ENCODE results near the gene OR51L1. TPM values are rescaled to one million over a fixed set of nuclear protein-coding genes. Genes with fewer than 3 reads are reported as not detected.

Gene OR51L1
- total and polyA plus RNA-seq, 9 donors = 0.01 to 0.12 TPM; not detected in 7

DNA sequence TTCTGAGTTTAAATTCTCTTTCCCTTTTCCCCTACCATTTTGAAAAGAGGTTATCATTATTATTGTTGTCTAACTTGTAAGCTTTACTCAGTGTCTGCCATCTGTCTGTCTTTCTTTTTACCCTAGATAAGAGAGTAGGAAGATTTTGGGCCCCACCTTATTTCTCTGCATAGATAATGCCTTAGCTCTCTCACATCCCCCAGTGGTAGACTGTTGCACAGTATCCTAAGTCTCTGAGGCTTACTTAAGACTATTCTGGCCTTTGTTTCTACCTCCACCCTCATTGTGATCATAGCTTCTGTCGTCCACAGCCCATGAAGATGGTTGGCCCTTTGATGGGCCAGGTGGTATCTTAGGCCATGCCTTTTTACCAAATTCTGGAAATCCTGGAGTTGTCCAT, 3.6 kb upstream of the OR51L1 start:
- H3K4me3 ChIP-seq (ENCODE audit: low read length) = no peak overlapping the region
- H3K9me3 ChIP-seq (replicated peaks; ENCODE audit: control insufficient read depth, low read depth, low read length) = no peaks in the 10 kb centered on the region
- no peak overlapping the region for H3K27ac ChIP-seq (ENCODE audit: low read length)
- H3K36me3 ChIP-seq (ENCODE audit: control insufficient read depth, insufficient read depth, low read length) = no peaks in the 10 kb centered on the region
- H3K27me3 ChIP-seq (ENCODE audit: control insufficient read depth, insufficient read depth, low read length) = no peaks in the 10 kb centered on the region
- no peaks in the 10 kb centered on the region for H3K4me1 ChIP-seq (ENCODE audit: control insufficient read depth, insufficient read depth, low read length)
- WGBS (ENCODE audit: insufficient coverage) = no CpG with 5 or more reads among the region's 1 CpG
- peak; percentile 9 for DNase-seq

DNA sequence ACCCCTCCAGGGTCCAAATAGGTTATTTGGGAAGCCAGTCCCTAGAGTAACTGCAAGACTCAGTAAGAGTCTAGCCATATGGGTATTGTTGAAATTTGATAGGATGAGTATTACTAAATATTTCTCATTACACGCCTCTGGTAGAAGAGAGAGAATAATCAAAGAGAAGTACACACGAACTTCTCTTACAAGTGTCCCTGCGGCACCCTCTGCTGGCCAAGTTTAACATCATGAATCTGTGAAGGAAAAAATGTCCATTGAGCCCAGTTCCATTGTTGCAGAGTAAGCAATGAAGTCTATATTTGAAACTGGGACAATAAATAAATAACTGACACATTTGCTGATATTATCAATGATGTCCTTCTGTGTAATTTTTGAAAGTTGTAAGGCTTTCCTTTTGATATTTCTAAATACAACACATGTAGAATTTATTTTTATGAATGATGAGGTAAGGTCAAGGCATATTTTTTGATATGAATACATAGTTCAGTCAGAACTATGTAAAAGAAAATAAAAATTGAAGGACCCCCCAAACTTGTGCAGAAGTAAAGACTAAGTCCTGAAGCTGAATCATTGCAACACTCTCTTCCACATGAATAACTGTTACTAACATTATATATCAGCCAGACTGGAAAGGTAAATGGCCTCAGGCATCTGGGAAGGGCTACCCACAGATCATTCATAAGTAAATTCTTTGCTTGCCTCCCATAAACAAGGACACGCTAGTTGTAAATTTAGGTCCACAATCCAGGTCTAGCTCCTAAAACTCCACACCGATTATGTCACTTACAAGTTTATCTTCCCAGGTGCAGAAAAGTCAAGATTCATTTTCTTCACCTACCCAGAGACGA, 10.0 kb downstream of the OR51L1 start:
- Histone ChIP-seq H3K4me1 (ENCODE audit: control insufficient read depth, insufficient read depth, low read length) (no peaks in the 10 kb centered on the region), H3K9me3 (replicated peaks; ENCODE audit: control insufficient read depth, low read depth, low read length) (no peaks in the 10 kb centered on the region), H3K27me3 (ENCODE audit: control insufficient read depth, insufficient read depth, low read length) (no peaks in the 10 kb centered on the region), H3K36me3 (ENCODE audit: control insufficient read depth, insufficient read depth, low read length) (no peaks in the 10 kb centered on the region), H3K4me3 (ENCODE audit: low read length) (no peak overlapping the region), H3K27ac (ENCODE audit: low read length) (no peak overlapping the region)
- 66% methylated on average over 3 of the region's 6 CpGs for WGBS (ENCODE audit: insufficient coverage)
- peak; percentile 66 for DNase-seq

DNA sequence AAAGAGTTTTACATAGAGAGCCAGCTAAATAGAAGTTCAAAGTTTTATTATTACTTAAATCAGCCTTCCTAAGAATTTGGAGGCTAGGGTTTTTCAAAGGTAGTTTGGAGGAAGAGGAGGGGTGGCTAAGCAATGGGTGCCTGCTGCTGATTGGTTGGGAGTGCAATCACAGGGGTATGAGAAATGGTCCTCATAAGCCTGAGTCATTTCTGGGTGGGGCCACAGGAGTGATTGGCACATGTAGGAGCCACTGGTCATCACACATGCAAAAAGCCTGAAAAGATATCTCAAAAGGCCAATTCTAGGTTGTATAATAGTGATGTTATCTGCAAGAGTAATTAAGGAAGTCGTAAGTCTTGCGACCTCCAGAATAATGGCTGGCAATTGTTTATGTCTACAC, 12.9 kb downstream of the OR51L1 start:
- no peak for DNase-seq
- no peaks in the 10 kb centered on the region for H3K4me1 ChIP-seq (ENCODE audit: control insufficient read depth, insufficient read depth, low read length)
- WGBS (ENCODE audit: insufficient coverage) = no CpG with 5 or more reads among the region's 2 CpGs
- H3K27ac ChIP-seq (ENCODE audit: low read length) = no peak overlapping the region
- no peak overlapping the region for H3K4me3 ChIP-seq (ENCODE audit: low read length)
- no peaks in the 10 kb centered on the region for H3K36me3 ChIP-seq (ENCODE audit: control insufficient read depth, insufficient read depth, low read length)
- H3K9me3 ChIP-seq (replicated peaks; ENCODE audit: control insufficient read depth, low read depth, low read length) = no peaks in the 10 kb centered on the region
- H3K27me3 ChIP-seq (ENCODE audit: control insufficient read depth, insufficient read depth, low read length) = no peaks in the 10 kb centered on the region

DNA sequence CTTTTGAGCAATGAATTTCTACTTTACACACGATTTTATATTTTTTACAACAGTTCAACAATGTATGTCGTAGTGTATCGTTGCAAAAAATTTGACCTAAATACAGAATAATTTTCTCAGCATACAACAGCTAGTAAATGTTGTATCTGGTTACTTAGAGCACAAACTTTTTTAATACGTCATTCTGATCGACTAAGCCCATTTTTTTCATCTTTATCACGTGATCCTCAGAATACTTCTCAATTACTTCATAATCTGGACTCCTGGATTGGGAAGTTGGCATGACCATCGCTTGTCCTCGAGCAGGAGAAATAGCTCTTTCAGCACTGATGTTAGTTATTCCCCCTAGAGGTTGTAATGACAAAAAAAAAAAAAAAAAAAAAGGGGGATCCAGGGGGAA, 16.6 kb downstream of the OR51L1 start:
- no peaks in the 10 kb centered on the region for H3K9me3 ChIP-seq (replicated peaks; ENCODE audit: control insufficient read depth, low read depth, low read length)
- no CpG with 5 or more reads among the region's 8 CpGs for WGBS (ENCODE audit: insufficient coverage)
- no peaks in the 10 kb centered on the region for H3K27me3 ChIP-seq (ENCODE audit: control insufficient read depth, insufficient read depth, low read length)
- no peaks in the 10 kb centered on the region for H3K4me1 ChIP-seq (ENCODE audit: control insufficient read depth, insufficient read depth, low read length)
- H3K27ac ChIP-seq (ENCODE audit: low read length) = no peak overlapping the region
- H3K36me3 ChIP-seq (ENCODE audit: control insufficient read depth, insufficient read depth, low read length) = no peaks in the 10 kb centered on the region
- no peak for DNase-seq
- H3K4me3 ChIP-seq (ENCODE audit: low read length) = no peak overlapping the region

DNA sequence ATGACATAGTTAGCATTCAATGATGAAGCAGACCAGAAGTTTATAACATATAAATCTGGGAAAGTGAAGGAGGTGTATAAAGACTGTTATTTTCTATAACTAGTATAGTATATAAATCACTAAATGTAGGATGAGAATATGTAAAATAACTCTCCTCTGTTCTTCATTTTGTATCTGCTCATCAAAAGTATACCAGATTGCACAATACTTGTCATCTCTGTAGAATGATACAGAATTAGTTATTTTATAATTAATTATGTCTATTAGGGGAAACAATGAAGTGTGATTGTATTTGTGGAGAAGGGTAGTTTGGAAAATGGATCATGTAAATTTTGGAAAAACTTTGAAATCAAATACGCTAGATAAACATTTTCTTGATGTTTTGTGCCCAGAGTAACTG, 18.4 kb downstream of the OR51L1 start:
- no peaks in the 10 kb centered on the region for H3K36me3 ChIP-seq (ENCODE audit: control insufficient read depth, insufficient read depth, low read length)
- H3K27me3 ChIP-seq (ENCODE audit: control insufficient read depth, insufficient read depth, low read length) = no peaks in the 10 kb centered on the region
- no peak for DNase-seq
- H3K9me3 ChIP-seq (replicated peaks; ENCODE audit: control insufficient read depth, low read depth, low read length) = no peaks in the 10 kb centered on the region
- 100% methylated on average over 1 of the region's 1 CpG for WGBS (ENCODE audit: insufficient coverage)
- no peak overlapping the region for H3K27ac ChIP-seq (ENCODE audit: low read length)
- no peaks in the 10 kb centered on the region for H3K4me1 ChIP-seq (ENCODE audit: control insufficient read depth, insufficient read depth, low read length)
- H3K4me3 ChIP-seq (ENCODE audit: low read length) = no peak overlapping the region

DNA sequence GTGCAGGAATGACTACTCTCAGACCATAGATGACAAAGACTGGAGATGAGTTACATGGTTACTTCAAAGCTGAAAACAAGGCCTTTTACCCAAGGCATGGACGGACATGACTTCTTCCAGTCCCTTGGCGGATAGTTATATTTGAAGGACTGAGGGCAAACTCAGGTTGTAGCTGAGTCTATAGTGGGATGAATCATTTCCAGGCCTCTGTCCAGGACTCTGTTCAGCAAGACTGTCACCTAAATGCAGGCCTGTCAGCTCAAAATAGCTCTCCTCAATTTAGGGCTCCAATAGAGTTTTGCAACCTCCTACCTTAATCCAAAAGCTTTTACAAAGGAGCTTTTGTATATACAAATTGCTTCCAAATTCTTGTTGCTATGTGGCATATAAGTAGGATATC, 27.3 kb downstream of the OR51L1 start:
- no peak for DNase-seq
- Histone ChIP-seq H3K9me3 (replicated peaks; ENCODE audit: control insufficient read depth, low read depth, low read length) (peaks cover 13% of the 10 kb centered on the region), H3K27me3 (ENCODE audit: control insufficient read depth, insufficient read depth, low read length) (no peaks in the 10 kb centered on the region), H3K4me1 (ENCODE audit: control insufficient read depth, insufficient read depth, low read length) (no peaks in the 10 kb centered on the region), H3K36me3 (ENCODE audit: control insufficient read depth, insufficient read depth, low read length) (no peaks in the 10 kb centered on the region), H3K4me3 (ENCODE audit: low read length) (no peak overlapping the region), H3K27ac (ENCODE audit: low read length) (no peak overlapping the region)
- 67% methylated on average over 1 of the region's 2 CpGs for WGBS (ENCODE audit: insufficient coverage)

DNA sequence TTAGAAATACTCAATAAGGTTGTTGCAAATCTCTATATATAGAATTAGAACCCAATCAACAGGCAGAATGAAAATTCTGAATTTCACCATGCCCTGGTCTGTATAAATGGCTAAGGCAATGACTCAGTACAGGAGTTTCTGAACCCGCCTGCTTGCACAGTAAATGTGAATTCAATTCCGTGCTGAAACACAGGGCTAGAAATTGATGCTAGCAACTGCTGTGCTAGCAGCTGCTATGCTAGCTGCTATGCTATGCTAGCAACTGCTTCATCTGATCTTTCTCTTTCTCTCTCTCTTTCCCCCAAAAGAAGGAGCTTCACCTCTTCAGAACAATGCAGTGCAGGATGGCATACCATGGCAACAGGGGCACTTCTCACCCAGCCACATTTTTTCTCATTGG, 42.0 kb downstream of the OR51L1 start:
- no peaks in the 10 kb centered on the region for H3K27me3 ChIP-seq (ENCODE audit: control insufficient read depth, insufficient read depth, low read length)
- H3K9me3 ChIP-seq (replicated peaks; ENCODE audit: control insufficient read depth, low read depth, low read length) = no peaks in the 10 kb centered on the region
- H3K27ac ChIP-seq (ENCODE audit: low read length) = no peak overlapping the region
- DNase-seq = peak; percentile 4
- H3K4me3 ChIP-seq (ENCODE audit: low read length) = no peak overlapping the region
- H3K36me3 ChIP-seq (ENCODE audit: control insufficient read depth, insufficient read depth, low read length) = no peaks in the 10 kb centered on the region
- no peaks in the 10 kb centered on the region for H3K4me1 ChIP-seq (ENCODE audit: control insufficient read depth, insufficient read depth, low read length)
- 60% methylated on average over 2 of the region's 2 CpGs for WGBS (ENCODE audit: insufficient coverage)

DNA sequence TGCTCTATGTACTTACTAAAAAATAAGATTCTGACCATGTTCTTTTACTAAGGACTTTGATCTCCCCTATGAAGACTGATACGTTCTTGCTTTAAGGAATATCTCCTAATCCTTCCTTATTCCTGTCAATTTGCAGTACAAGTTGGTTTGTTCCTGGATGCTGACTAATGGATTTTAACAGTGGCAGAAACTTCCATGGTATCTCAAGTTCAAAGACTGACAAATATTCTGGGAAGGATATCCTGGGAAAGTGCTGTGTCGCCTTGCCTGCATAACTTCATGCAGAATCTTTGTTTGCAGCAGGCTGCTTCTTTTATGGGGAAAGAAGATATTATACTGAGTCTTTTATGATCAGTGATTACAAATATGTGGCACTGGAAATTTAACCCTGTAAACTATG, 43.3 kb downstream of the OR51L1 start:
- no peaks in the 10 kb centered on the region for H3K27me3 ChIP-seq (ENCODE audit: control insufficient read depth, insufficient read depth, low read length)
- no peak overlapping the region for H3K27ac ChIP-seq (ENCODE audit: low read length)
- H3K9me3 ChIP-seq (replicated peaks; ENCODE audit: control insufficient read depth, low read depth, low read length) = no peaks in the 10 kb centered on the region
- no peak overlapping the region for H3K4me3 ChIP-seq (ENCODE audit: low read length)
- H3K4me1 ChIP-seq (ENCODE audit: control insufficient read depth, insufficient read depth, low read length) = no peaks in the 10 kb centered on the region
- 0% methylated on average over 1 of the region's 2 CpGs for WGBS (ENCODE audit: insufficient coverage)
- H3K36me3 ChIP-seq (ENCODE audit: control insufficient read depth, insufficient read depth, low read length) = no peaks in the 10 kb centered on the region
- no peak for DNase-seq

DNA sequence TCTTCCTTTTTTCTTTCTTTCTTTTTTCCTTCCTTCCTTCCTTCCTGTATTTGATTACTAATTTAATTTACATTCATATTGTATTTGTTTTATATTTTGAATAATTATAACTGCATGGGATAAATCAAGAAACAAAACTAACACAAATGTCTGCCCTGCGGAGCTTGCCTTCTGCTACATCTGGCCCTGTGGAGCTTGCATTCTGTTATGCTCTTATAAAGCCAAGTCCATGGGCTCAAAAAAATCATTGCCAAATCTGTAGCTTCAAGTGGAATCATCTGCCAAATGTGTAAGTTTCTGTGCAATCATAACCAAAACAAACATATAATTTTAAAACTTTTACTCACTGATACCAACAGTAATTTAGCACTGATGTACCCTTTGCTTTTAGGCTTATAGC, 43.7 kb downstream of the OR51L1 start:
- Histone ChIP-seq H3K36me3 (ENCODE audit: control insufficient read depth, insufficient read depth, low read length) (no peaks in the 10 kb centered on the region), H3K9me3 (replicated peaks; ENCODE audit: control insufficient read depth, low read depth, low read length) (no peaks in the 10 kb centered on the region), H3K27me3 (ENCODE audit: control insufficient read depth, insufficient read depth, low read length) (no peaks in the 10 kb centered on the region), H3K27ac (ENCODE audit: low read length) (no peak overlapping the region), H3K4me1 (ENCODE audit: control insufficient read depth, insufficient read depth, low read length) (no peaks in the 10 kb centered on the region), H3K4me3 (ENCODE audit: low read length) (no peak overlapping the region)
- WGBS (ENCODE audit: insufficient coverage) = no CpG with 5 or more reads among the region's 1 CpG
- no peak for DNase-seq

DNA sequence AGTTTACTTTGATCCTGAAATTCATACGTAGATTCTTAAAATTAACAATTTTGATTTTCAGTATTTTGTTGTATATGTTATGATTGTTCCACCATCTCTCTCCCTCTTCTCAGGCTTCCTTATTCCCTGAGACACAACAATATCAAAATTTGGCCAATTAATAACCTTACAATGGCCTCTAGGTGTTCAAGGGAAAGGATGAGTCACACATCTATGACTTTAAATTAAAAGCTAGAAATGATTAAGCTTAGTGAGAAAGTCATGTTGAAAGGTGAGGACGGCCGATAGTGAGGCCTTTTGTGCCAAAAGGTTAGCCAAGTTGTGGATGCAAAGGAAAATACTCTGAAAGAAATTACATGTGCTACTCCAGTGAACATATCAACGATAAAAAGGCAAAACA, 46.2 kb downstream of the OR51L1 start:
- Histone ChIP-seq H3K9me3 (replicated peaks; ENCODE audit: control insufficient read depth, low read depth, low read length) (no peaks in the 10 kb centered on the region), H3K36me3 (ENCODE audit: control insufficient read depth, insufficient read depth, low read length) (no peaks in the 10 kb centered on the region), H3K27ac (ENCODE audit: low read length) (no peak overlapping the region), H3K27me3 (ENCODE audit: control insufficient read depth, insufficient read depth, low read length) (no peaks in the 10 kb centered on the region), H3K4me3 (ENCODE audit: low read length) (no peak overlapping the region), H3K4me1 (ENCODE audit: control insufficient read depth, insufficient read depth, low read length) (no peaks in the 10 kb centered on the region)
- DNase-seq = no peak
- no CpG with 5 or more reads among the region's 4 CpGs for WGBS (ENCODE audit: insufficient coverage)

DNA sequence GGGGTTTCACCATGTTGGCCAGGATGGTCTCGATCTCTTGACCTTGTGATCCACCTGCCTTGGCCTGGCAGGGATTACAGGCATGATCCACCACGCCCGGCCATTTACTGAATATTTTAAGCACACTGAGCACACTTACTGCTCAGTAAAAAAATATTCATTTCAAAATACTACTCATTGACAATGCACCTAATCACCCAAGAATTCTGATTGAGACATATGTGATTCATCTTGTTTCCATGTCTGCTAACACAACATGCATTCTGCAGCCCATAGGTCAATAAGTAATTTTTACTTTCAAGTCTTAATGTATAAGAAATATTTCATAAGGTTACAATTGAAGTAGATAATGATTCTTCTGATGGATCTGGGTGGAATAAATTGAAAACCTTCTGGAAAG, 47.4 kb downstream of the OR51L1 start:
- Histone ChIP-seq H3K4me3 (ENCODE audit: low read length) (no peak overlapping the region), H3K27ac (ENCODE audit: low read length) (no peak overlapping the region), H3K4me1 (ENCODE audit: control insufficient read depth, insufficient read depth, low read length) (no peaks in the 10 kb centered on the region), H3K9me3 (replicated peaks; ENCODE audit: control insufficient read depth, low read depth, low read length) (no peaks in the 10 kb centered on the region), H3K36me3 (ENCODE audit: control insufficient read depth, insufficient read depth, low read length) (no peaks in the 10 kb centered on the region), H3K27me3 (ENCODE audit: control insufficient read depth, insufficient read depth, low read length) (no peaks in the 10 kb centered on the region)
- DNase-seq = no peak
- WGBS (ENCODE audit: insufficient coverage) = 82% methylated on average over 3 of the region's 3 CpGs
